Upper lobe of left lung (tissue), 6 donors: ENCODE measurements around the gene HCFC1. TPM values are rescaled to one million over a fixed set of nuclear protein-coding genes. Genes with fewer than 3 reads are reported as not detected.

Experiments
- ATAC-seq, 2 donors: fragments of 200-7000 bp; cut with Tn5 transposase; one replicate each; pipeline ENCODE4 v1.9.1; 2022; ENCODE audit warnings: mild to moderate bottlenecking in 2 of 2, moderate library complexity in 2 of 2; ENCODE audit not compliant: low FRiP score in 2 of 2
- DNase-seq, 2 donors: peaks; one replicate each; pipeline ENCODE4 v3.0.0-alpha.2; 2019 to 2020
- H3K27ac ChIP-seq, 4 donors: fragments of 200-600 bp; sonication (generic); one replicate each; pipeline ENCODE4 v1.5.1; 2016 to 2019
- H3K27me3 ChIP-seq, 4 donors: fragments of 200-600 bp; sonication (generic); one replicate each; pipeline ENCODE4 v1.5.1; 2017 to 2019
- H3K36me3 ChIP-seq, 4 donors: fragments of 200-600 bp; sonication (generic); one replicate each; pipeline ENCODE4 v1.5.1; 2016 to 2019
- H3K4me1 ChIP-seq, 4 donors: fragments of 200-600 bp; sonication (generic); one replicate each; pipeline ENCODE4 v1.5.1; 2018 to 2019
- H3K4me3 ChIP-seq, 4 donors: fragments of 200-600 bp; sonication (generic); one replicate each; pipeline ENCODE4 v1.5.1; 2017 to 2019; ENCODE audit warnings: mild to moderate bottlenecking in 2 of 4, moderate library complexity in 1 of 4
- H3K9me3 ChIP-seq, 4 donors: fragments of 200-600 bp; sonication (generic); one replicate each; pipeline ENCODE4 v1.5.1; 2018 to 2019
- EP300 ChIP-seq, 4 donors: sonication (generic); formaldehyde crosslinking; IDR thresholded peaks; one replicate each; pipeline ENCODE4 v1.5.1; 2017; ENCODE audit warnings: antibody characterized with exemption in 4 of 4, control low read depth in 2 of 4
- POLR2A ChIP-seq, 4 donors: fragments of 450-650 bp; IDR thresholded peaks; one replicate each; pipeline ENCODE4 v1.5.1; 2016 to 2017; ENCODE audit warnings: antibody characterized with exemption in 4 of 4, mild to moderate bottlenecking in 2 of 4
- POLR2AphosphoS5 ChIP-seq, 2 donors: sonication (generic); formaldehyde crosslinking; IDR thresholded peaks; one replicate each; pipeline ENCODE4 v1.5.1; 2017; ENCODE audit warnings: antibody characterized with exemption in 2 of 2
- WGBS, 2 donors: methylation state at CpG; one replicate each; pipeline ENCODE4 v1.1.5; 2017 to 2018; 5-methylcytosine and 5-hydroxymethylcytosine counted together
- total RNA-seq, 6 donors: library from RNA; depleted of rRNA in 4 of 6; stranded (reverse); fragments of >200 nt in 4 of 6; gene quantifications; one replicate each; pipeline versions ENCODE4 v1.1.0 to v1.2.1, GENCODE V29; 2016 to 2021
- TF ChIP-seq, protein P1 (sequence below), 6 experiments: fragments of 450-650 bp in 4 of 6; fragments of 200-600 bp in 2 of 6; sonication (generic) in 2 of 6; IDR thresholded peaks; one replicate each; pipeline ENCODE4 v1.5.1; 2016 to 2019; ENCODE audit warnings: antibody characterized with exemption in 6 of 6
- donor health status: DM: no; HTN: no; CAD: no; lungs with moderate emphysema.
- donor health status: DM: no; HTN: yes; CAD: no; lungs with severe emphysema.

Gene HCFC1
- total RNA-seq, 6 donors from 2014 or later = 40.8 to 78.9 (median 52.2) TPM

DNA sequence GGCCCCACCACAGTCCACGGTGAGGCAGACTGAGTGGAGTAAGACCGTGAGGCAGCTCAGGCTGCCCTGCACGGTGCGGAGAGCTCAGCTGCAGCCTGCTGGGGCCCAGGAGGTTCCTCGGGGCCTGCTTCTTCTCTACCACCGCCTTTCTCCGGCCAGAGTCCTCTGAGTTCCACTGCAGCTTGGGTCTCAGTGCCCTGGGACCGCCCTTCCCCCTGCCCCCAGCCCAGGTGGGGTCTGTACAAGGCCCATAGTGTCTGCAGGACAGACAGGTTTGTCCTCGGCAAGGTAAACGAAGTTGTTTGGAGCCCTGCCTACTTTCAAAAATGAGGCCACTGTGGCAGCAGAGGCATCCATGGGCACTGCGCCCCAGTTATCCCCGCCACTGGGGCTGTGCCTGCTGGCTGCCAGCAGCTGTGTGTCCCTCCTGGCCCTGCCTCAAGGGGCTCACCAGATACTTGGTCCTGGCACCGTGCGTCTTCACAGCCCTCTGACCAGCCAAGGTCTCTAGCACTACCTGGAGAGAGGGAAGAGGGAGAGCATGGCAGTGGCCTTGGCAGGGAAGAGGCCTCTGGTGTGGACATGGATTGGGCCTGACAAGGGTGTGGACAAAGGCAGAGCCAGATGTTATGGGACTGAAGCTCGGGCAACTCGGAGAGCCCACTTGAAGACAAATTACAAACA, 44.1 kb upstream of the HCFC1 start:
- Histone ChIP-seq H3K9me3 (no peaks in the 10 kb centered on the region), H3K27me3 (no peaks in the 10 kb centered on the region), H3K36me3 (peaks cover 0 to 35% (median 10%) of the 10 kb centered on the region in 4 donors), H3K4me1 (peaks cover 7 to 33% (median 9%) of the 10 kb centered on the region in 4 donors), H3K27ac (no peak overlapping the region), H3K4me3 (no peak overlapping the region)
- WGBS, 2 donors = 79% methylated on average over 16 of the region's 16 CpGs; no CpG with 5 or more reads in 1 of the 2 donors
- TF ChIP-seq POLR2A (IDR thresholded peaks at IDR 0.05) (no peak), EP300 (IDR thresholded peaks at IDR 0.05) (no peak), POLR2AphosphoS5 (IDR thresholded peaks at IDR 0.05) (no peak)
- TF ChIP-seq, protein P1, sequence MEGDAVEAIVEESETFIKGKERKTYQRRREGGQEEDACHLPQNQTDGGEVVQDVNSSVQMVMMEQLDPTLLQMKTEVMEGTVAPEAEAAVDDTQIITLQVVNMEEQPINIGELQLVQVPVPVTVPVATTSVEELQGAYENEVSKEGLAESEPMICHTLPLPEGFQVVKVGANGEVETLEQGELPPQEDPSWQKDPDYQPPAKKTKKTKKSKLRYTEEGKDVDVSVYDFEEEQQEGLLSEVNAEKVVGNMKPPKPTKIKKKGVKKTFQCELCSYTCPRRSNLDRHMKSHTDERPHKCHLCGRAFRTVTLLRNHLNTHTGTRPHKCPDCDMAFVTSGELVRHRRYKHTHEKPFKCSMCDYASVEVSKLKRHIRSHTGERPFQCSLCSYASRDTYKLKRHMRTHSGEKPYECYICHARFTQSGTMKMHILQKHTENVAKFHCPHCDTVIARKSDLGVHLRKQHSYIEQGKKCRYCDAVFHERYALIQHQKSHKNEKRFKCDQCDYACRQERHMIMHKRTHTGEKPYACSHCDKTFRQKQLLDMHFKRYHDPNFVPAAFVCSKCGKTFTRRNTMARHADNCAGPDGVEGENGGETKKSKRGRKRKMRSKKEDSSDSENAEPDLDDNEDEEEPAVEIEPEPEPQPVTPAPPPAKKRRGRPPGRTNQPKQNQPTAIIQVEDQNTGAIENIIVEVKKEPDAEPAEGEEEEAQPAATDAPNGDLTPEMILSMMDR (IDR thresholded peaks at IDR 0.05) = no peak
- ATAC-seq (no peak), DNase-seq (no peak)

DNA sequence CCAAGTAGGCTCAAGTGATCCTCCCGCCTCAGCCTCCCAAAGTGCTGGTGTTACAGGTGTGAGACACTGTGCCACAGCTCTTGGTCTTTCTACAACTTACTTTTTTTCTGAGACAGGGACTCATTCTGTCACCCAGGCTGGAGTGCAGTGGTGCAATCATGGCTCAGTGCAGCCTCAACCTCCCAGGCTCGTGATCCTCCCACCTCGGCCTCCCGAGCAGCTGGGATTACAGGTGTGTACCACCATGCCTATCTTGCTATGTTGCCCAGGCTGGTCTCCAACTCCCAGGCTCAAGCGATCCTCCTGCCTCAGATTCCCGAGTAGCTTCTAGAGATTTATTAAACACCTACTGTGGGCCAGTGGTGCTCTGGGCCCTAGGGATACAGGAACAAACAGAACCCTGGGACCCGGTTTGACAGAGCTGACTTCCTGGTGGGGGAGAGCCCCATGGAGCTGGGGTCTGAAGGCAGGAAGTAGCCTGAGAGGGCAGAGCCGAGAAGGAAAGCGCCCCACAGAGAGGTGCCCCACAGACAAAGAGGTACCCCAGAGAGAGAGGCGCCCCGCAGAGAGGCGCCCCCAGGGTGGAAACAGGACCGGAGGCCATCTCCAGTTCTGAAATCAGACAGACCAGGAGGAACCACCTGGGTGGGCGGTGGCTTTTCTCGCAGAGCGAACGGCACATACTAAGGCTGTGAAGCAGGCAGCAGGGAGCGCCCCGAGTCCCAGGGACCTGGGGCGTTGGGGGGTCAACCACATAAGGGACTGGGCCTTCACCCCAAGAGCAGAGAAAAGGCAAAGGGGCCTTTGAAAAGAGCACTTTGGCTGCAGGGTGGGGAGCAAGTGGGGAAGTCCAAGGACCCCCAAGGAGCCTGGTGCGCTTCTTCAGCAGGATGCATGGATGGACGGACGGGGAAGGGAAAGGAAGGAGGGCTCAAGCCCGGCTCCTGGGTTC, 43.1 kb upstream of the HCFC1 start:
- no peaks in the 10 kb centered on the region for H3K9me3 ChIP-seq
- peaks cover 7 to 32% (median 8%) of the 10 kb centered on the region in 4 donors for H3K4me1 ChIP-seq
- TF ChIP-seq EP300 (IDR thresholded peaks at IDR 0.05) (no peak), POLR2A (IDR thresholded peaks at IDR 0.05) (no peak), POLR2AphosphoS5 (IDR thresholded peaks at IDR 0.05) (no peak)
- TF ChIP-seq, protein P1 (IDR thresholded peaks at IDR 0.05) = no peak
- peaks cover 0 to 35% (median 10%) of the 10 kb centered on the region in 4 donors for H3K36me3 ChIP-seq
- DNase-seq = no peak
- no peak overlapping the region for H3K27ac ChIP-seq
- 84 to 88% methylated on average over 9 to 24 of the region's 24 CpGs for WGBS, 2 donors
- H3K27me3 ChIP-seq = no peaks in the 10 kb centered on the region
- no peak overlapping the region for H3K4me3 ChIP-seq
- ATAC-seq = no peak

DNA sequence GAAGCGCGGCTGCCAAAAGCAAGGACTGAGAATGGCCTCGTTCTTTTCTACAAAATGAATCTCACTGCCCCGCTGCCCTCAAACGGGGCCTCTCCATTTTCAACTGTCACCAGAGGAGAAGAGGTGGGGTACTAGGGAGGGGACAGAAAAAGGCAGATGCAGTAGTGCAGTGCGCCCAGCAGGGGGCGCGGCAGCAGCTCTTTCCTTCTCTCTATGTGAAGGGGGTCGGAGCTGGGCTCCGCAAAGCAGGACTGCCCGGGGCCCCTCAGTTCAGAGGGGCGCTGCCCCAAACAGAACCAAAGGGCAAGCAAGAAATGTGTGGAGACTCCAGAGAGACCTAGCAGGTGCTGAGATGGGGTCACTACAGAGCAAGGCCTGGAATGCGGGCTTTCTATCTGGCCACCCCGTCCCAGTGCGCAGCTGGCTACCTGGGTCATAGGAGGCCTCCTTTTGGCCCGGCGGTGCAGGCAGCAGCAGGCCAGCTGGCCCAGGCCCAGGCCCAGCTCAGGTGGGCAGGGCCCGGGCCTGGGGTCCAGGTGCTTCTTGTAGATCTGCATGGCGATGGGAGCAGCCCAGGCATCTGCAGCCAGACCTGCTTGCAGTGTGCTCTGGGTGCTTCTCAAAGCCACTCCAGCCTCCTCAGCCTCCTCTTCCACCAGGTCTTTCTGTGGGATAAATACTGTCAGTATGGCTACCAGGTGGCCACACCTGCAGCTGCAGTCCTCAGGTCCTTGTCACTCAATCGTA, 42.2 kb upstream of the HCFC1 start:
- DNase-seq = peak in 1 of 2 donors; percentile 85
- Histone ChIP-seq H3K27me3 (no peaks in the 10 kb centered on the region), H3K27ac (peak overlapping the region in 2 of 4 donors; percentile 21 to 60), H3K4me3 (no peak overlapping the region), H3K36me3 (peaks cover 0 to 35% (median 10%) of the 10 kb centered on the region in 4 donors), H3K9me3 (no peaks in the 10 kb centered on the region), H3K4me1 (peaks cover 7 to 25% (median 8%) of the 10 kb centered on the region in 4 donors)
- TF ChIP-seq, protein P1 (IDR thresholded peaks at IDR 0.05) = peak; percentile 74 to 93 (median 86)
- TF ChIP-seq POLR2AphosphoS5 (IDR thresholded peaks at IDR 0.05) = no peak
- ATAC-seq = peak; percentile 44 to 83
- 31 to 100% methylated on average over 1 to 13 of the region's 20 CpGs for WGBS, 2 donors

DNA sequence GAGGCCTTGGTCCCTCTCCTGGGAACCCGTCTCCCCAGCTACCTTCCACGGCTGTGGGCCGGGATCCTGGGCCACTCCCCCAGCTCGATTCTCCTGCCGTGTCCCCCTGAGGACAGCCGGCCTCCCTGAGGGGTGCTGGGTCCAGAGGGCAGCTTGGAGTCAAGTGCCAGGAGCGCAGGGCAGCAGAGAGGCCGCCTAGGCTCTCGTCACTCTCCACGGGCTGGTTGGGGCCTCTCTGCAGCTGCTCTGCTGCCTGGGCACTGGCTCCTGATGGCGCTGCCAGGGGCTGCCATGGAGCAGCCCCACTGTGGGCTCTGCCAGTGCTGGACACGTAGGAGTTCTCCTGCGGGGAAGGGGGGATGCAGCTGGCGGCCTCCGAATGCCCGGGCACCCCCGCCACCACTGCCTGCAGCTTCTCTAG, 41.4 kb upstream of the HCFC1 start:
- TF ChIP-seq, protein P1 (IDR thresholded peaks at IDR 0.05) = no peak
- TF ChIP-seq EP300 (IDR thresholded peaks at IDR 0.05) (no peak), POLR2A (IDR thresholded peaks at IDR 0.05) (no peak), POLR2AphosphoS5 (IDR thresholded peaks at IDR 0.05) (no peak)
- H3K4me1 ChIP-seq = peaks cover 3 to 17% (median 8%) of the 10 kb centered on the region in 4 donors
- no peaks in the 10 kb centered on the region for H3K9me3 ChIP-seq
- H3K27ac ChIP-seq = peak overlapping the region in 3 of 4 donors; percentile 18 to 60 (median 21)
- no peaks in the 10 kb centered on the region for H3K27me3 ChIP-seq
- no peak overlapping the region for H3K4me3 ChIP-seq
- no peak for DNase-seq
- no peak for ATAC-seq
- peaks cover 0 to 33% (median 10%) of the 10 kb centered on the region in 4 donors for H3K36me3 ChIP-seq
- WGBS, 2 donors = 77% methylated on average over 17 of the region's 17 CpGs; no CpG with 5 or more reads in 1 of the 2 donors
